ENCODE results near the gene COL23A1. TPM values are rescaled to one million over a fixed set of nuclear protein-coding genes. Genes with fewer than 3 reads are reported as not detected.
"Not testable (repeated sequence)": the region's sequence is repeated elsewhere in the genome, so short reads cannot be mapped to it uniquely, and the experiment has no call there.

COL23A1 gene
- total and polyA plus RNA-seq, 3 experiments from 2014 or later: 0.20 to 0.28 TPM; not detected in 1

DNA sequence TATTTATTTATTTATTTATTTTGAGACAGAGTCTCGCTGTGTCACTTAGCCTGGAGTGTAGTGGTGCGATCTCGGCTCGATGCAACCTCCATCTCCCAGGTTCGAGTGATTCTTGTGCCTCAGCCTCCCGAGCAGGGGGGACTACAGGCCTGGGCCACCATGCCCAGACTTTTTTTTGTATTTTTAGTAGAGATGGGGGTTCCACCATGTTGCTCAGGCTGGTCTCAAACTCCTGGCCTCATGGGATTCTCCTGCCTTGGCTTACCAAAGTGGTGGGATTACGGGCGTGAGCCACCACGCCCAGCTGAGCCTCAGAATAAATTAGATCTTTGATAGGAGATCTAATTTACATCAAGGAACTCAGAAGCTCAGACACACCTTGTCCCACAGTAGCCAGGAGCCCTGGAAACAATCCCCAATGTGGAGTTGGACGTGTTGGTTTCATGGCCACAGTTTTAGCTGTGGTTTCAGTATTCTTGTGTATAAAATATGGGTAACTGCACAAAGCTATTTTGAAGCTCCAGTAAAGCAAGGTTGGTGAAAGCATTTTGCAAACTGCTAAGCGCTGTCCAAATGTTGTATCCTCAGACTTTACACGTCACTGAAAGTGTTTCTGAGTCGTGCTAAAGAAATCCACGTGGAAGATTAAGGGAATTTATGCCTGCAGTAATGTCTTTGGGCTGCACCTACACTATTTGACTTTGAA, 388.8 kb downstream of the COL23A1 start:
- CTCF ChIA-PET: interaction anchor here (1.3 kb wide), 1 partner anchor 14 kb away, joined by 3 read pairs; the partner anchor contains the start of gene GMCL2
- Mint-ChIP-seq H3K36me3 (peaks cover 0 to 13% (median under 1%) of the 10 kb centered on the region in 3 donors), H3K9me3 (peaks cover 0 to 2% (median 0%) of the 10 kb centered on the region in 5 donors), H3K27ac (peak overlapping the region in 2 of 8 donors; percentile 17 to 77), H3K4me1 (peaks cover 8 to 13% (median 9%) of the 10 kb centered on the region in 3 donors), H3K4me3 (peak overlapping the region in 4 of 7 donors; percentile 5 to 85 (median 48)), H3K27me3 (peaks cover 0 to 2% of the 10 kb centered on the region in 2 donors)
- Histone ChIP-seq H3K9me3 (ENCODE audit: low read length) (no peaks in the 10 kb centered on the region), H3K36me3 (ENCODE audit: insufficient read depth, low read length) (no peaks in the 10 kb centered on the region), H3K27ac (ENCODE audit: low read depth, low read length) (no peak overlapping the region), H3K4me1 (ENCODE audit: insufficient read depth, low read length) (peaks cover 11% of the 10 kb centered on the region), H3K27me3 (ENCODE audit: insufficient read depth, low read length, poor library complexity, severe bottlenecking) (no peaks in the 10 kb centered on the region), H3K4me3 (ENCODE audit: low read length) (no peak overlapping the region)
- DNase-seq: no peak
- POLR2A ChIA-PET: no interaction called here

DNA sequence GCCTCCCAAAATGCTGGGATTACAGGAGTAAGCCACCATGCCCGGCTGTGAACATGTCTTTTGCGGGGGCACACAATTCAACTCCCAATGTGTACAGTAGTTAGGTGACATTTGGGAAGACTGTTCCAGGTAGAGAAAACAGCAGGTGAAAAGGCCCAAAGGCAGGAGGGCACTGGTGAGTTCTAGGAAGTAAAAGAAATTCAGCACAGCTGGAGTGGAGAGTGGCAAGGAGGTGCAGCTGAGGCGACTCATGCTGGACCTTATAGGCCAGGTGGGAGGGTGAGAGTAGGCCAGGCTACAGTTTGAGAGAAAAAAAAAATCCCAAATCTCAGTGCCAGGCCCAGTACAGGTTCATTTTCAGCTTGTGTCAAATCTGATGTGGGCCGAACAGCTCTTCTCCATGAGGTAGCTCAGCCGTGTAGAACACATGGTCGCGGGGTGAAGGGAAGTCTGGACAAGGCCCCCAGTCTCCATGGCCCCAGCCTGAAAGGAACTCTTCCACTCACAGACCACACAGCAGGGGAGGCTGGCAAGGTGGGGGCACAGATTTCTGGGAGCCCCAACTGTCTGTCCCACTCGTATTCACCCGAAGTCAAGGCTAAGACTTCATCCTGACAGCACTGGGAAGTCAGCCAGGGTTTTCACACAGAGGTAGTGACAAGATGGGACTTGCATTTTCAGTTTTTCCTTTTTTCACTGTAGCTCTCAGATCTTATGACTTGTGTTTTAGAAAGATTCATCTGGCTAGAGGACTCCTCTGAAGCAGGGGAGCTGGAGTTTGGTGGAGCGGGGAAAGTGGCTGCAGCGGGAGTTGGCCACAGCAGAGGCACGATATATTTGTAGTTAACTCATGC, 390.4 kb downstream of the COL23A1 start:
- H3K4me3 ChIP-seq (ENCODE audit: low read length): no peak overlapping the region
- H3K9me3 ChIP-seq (ENCODE audit: low read length): no peaks in the 10 kb centered on the region
- DNase-seq: no peak
- H3K9me3 Mint-ChIP-seq: peaks cover 0 to 2% (median 0%) of the 10 kb centered on the region in 5 donors
- no peaks in the 10 kb centered on the region for H3K4me1 ChIP-seq (ENCODE audit: insufficient read depth, low read length)
- POLR2A ChIA-PET: no interaction called here
- H3K27me3 Mint-ChIP-seq: peaks cover 0 to 2% of the 10 kb centered on the region in 2 donors
- peak overlapping the region in 1 of 7 donors; percentile 62 for H3K4me3 Mint-ChIP-seq
- no peaks in the 10 kb centered on the region for H3K27me3 ChIP-seq (ENCODE audit: insufficient read depth, low read length, poor library complexity, severe bottlenecking)
- H3K27ac Mint-ChIP-seq: no peak overlapping the region
- H3K4me1 Mint-ChIP-seq: peaks cover 3 to 6% (median 3%) of the 10 kb centered on the region in 3 donors
- H3K27ac ChIP-seq (ENCODE audit: low read depth, low read length): no peak overlapping the region
- peaks cover 0 to 4% (median 0%) of the 10 kb centered on the region in 3 donors for H3K36me3 Mint-ChIP-seq
- CTCF ChIA-PET: no interaction called here
- H3K36me3 ChIP-seq (ENCODE audit: insufficient read depth, low read length): no peaks in the 10 kb centered on the region

GRCh38 chr5:178198706-178199105, 391.5 kb downstream of the COL23A1 start:
- CTCF ChIA-PET: no interaction called here
- H3K27me3 Mint-ChIP-seq: no peaks in the 10 kb centered on the region

GRCh38 chr5:178198151-178198550, 392.0 kb downstream of the COL23A1 start:
- H3K36me3 Mint-ChIP-seq; DNase-seq; H3K36me3 ChIP-seq (ENCODE audit: insufficient read depth, low read length); POLR2A ChIA-PET; H3K27ac Mint-ChIP-seq; H3K9me3 Mint-ChIP-seq; H3K9me3 ChIP-seq (ENCODE audit: low read length); H3K27me3 ChIP-seq (ENCODE audit: insufficient read depth, low read length, poor library complexity, severe bottlenecking); H3K4me3 ChIP-seq (ENCODE audit: low read length); CTCF ChIA-PET; H3K27me3 Mint-ChIP-seq; H3K27ac ChIP-seq (ENCODE audit: low read depth, low read length): not testable (repeated sequence)
- H3K4me3 Mint-ChIP-seq: peak overlapping the region in 2 of 7 donors; percentile 32 to 54
- peaks cover 16 to 19% (median 18%) of the 10 kb centered on the region in 3 donors for H3K4me1 Mint-ChIP-seq
- H3K4me1 ChIP-seq (ENCODE audit: insufficient read depth, low read length): peaks cover 13% of the 10 kb centered on the region

More at GRCh38 chr5:178198706-178199105, 391.5 kb downstream of the COL23A1 start:
- Histone ChIP-seq H3K36me3 (ENCODE audit: insufficient read depth, low read length) (no peaks in the 10 kb centered on the region), H3K4me1 (ENCODE audit: insufficient read depth, low read length) (peaks cover 8% of the 10 kb centered on the region), H3K9me3 (ENCODE audit: low read length) (no peaks in the 10 kb centered on the region), H3K4me3 (ENCODE audit: low read length) (no peak overlapping the region), H3K27ac (ENCODE audit: low read depth, low read length) (no peak overlapping the region), H3K27me3 (ENCODE audit: insufficient read depth, low read length, poor library complexity, severe bottlenecking) (no peaks in the 10 kb centered on the region)
- Mint-ChIP-seq H3K9me3 (no peaks in the 10 kb centered on the region), H3K4me3 (no peak overlapping the region), H3K27ac (no peak overlapping the region), H3K4me1 (peaks cover 11 to 13% (median 12%) of the 10 kb centered on the region in 3 donors), H3K36me3 (no peaks in the 10 kb centered on the region)
- DNase-seq: no peak
- POLR2A ChIA-PET: no interaction called here

DNA sequence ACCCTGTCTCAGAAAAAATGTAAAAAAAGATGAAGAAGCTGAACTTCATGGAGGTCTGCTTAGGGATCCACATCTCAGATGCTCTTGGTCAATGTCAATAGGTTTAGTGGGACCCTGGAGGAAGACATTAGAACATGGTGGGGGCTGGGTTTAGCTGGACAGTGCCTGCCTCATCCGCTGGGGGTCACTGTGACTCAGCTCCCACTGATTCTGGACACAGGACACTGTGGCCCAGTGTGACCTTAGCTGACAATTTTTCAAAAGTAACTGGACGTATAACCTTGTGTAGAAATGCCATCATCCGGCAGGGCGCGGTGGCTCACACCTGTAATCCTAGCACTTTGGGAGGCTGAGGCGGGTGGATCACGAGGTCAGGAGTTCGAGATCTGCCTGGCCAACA, 393.2 kb downstream of the COL23A1 start:
- Mint-ChIP-seq H3K4me1 (peaks cover 22 to 27% (median 24%) of the 10 kb centered on the region in 3 donors), H3K27ac (no peak overlapping the region), H3K36me3 (no peaks in the 10 kb centered on the region), H3K9me3 (peaks cover 0 to 3% (median 0%) of the 10 kb centered on the region in 5 donors), H3K27me3 (peaks cover 0 to 2% of the 10 kb centered on the region in 2 donors), H3K4me3 (no peak overlapping the region)
- POLR2A ChIA-PET: no interaction called here
- Histone ChIP-seq H3K36me3 (ENCODE audit: insufficient read depth, low read length) (no peaks in the 10 kb centered on the region), H3K4me1 (ENCODE audit: insufficient read depth, low read length) (peaks cover 18% of the 10 kb centered on the region), H3K9me3 (ENCODE audit: low read length) (no peaks in the 10 kb centered on the region), H3K4me3 (ENCODE audit: low read length) (no peak overlapping the region), H3K27me3 (ENCODE audit: insufficient read depth, low read length, poor library complexity, severe bottlenecking) (no peaks in the 10 kb centered on the region), H3K27ac (ENCODE audit: low read depth, low read length) (no peak overlapping the region)
- no peak for DNase-seq
- CTCF ChIA-PET: interaction anchor here (1.3 kb wide), 1 partner anchor 9 kb away, joined by 3 read pairs; no protein-coding TSS in a partner anchor

DNA sequence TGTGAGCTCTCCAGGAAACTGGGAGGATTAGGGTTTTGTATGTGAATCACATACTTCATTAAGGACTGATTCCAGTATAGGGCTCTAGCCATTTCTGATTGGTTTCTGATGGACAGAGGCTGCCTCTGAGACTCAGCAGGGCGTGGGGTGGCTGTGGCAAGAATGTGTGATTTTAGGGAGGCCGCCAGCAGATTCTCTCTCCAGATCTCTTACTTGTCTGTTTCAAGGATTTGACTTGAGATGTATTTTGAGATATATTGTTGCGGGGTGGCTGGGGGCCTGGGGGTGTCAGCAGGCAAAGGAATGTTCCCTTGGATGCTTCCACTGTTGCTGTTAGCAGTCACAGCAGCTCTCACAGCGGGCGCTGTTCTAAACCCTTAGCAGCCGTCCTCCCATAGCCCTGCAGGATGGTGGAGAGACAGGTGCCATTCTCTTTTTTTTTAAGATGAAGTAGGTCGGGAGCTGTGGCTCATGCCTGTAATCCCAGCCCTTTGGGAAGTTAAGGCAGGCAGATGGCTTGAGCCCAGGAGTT, 393.8 kb downstream of the COL23A1 start:
- ChIA-PET CTCF (interaction anchor here (1.3 kb wide), 1 partner anchor 10 kb away, joined by 3 read pairs; no protein-coding TSS in a partner anchor), POLR2A (no interaction called here)
- H3K9me3 ChIP-seq (ENCODE audit: low read length): no peaks in the 10 kb centered on the region
- H3K4me3 Mint-ChIP-seq: no peak overlapping the region
- peaks cover 0 to 3% (median 0%) of the 10 kb centered on the region in 5 donors for H3K9me3 Mint-ChIP-seq
- peaks cover 18% of the 10 kb centered on the region for H3K4me1 ChIP-seq (ENCODE audit: insufficient read depth, low read length)
- no peak overlapping the region for H3K27ac ChIP-seq (ENCODE audit: low read depth, low read length)
- peaks cover 22 to 27% (median 24%) of the 10 kb centered on the region in 3 donors for H3K4me1 Mint-ChIP-seq
- H3K36me3 Mint-ChIP-seq: no peaks in the 10 kb centered on the region
- DNase-seq: no peak
- no peak overlapping the region for H3K4me3 ChIP-seq (ENCODE audit: low read length)
- H3K27me3 ChIP-seq (ENCODE audit: insufficient read depth, low read length, poor library complexity, severe bottlenecking): no peaks in the 10 kb centered on the region
- no peaks in the 10 kb centered on the region for H3K36me3 ChIP-seq (ENCODE audit: insufficient read depth, low read length)
- peaks cover 0 to 2% of the 10 kb centered on the region in 2 donors for H3K27me3 Mint-ChIP-seq
- no peak overlapping the region for H3K27ac Mint-ChIP-seq

DNA sequence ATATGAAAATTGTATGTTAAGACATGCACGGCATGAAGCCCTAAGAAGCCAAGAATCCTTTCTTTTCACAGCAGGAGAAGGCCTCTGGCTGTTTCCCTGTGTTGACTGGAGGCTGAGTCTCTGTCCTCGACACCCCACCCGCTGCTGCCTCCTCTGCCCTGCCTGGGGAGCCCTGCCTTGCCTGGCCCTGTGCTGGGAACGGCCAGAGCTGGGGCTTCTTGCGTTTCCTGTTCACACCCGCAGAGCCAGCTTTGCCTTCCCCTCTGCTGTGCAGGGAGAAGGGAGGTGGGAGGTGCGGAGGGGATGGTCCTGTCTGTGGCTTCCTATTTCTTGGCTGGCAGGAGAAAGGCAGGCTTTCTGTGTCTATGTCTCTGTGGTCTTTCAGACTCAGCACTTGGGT, 396.2 kb downstream of the COL23A1 start:
- H3K36me3 ChIP-seq (ENCODE audit: insufficient read depth, low read length): no peaks in the 10 kb centered on the region
- Mint-ChIP-seq H3K27me3 (peaks cover 2 to 4% of the 10 kb centered on the region in 2 donors), H3K36me3 (no peaks in the 10 kb centered on the region), H3K4me3 (peak overlapping the region in 5 of 7 donors; percentile 23 to 67 (median 26)), H3K9me3 (peaks cover 0 to 3% (median 0%) of the 10 kb centered on the region in 5 donors), H3K4me1 (peaks cover 22 to 27% (median 24%) of the 10 kb centered on the region in 3 donors), H3K27ac (peak overlapping the region in 3 of 8 donors; percentile 56 to 84 (median 62))
- H3K4me1 ChIP-seq (ENCODE audit: insufficient read depth, low read length): peaks cover 18% of the 10 kb centered on the region
- no peaks in the 10 kb centered on the region for H3K27me3 ChIP-seq (ENCODE audit: insufficient read depth, low read length, poor library complexity, severe bottlenecking)
- no peak overlapping the region for H3K4me3 ChIP-seq (ENCODE audit: low read length)
- H3K9me3 ChIP-seq (ENCODE audit: low read length): no peaks in the 10 kb centered on the region
- ChIA-PET POLR2A (no interaction called here), CTCF (no interaction called here)
- DNase-seq: no peak
- H3K27ac ChIP-seq (ENCODE audit: low read depth, low read length): no peak overlapping the region
